Occipital lobe (tissue), 2 donors: Measurements from ENCODE around the gene TRERF1. TPM values are rescaled to one million over a fixed set of nuclear protein-coding genes. Genes with fewer than 3 reads are reported as not detected.
"Not testable (repeated sequence)": the region's sequence is repeated elsewhere in the genome, so short reads cannot be mapped to it uniquely, and the experiment has no call there.

Experiments used
- DNase-seq: peaks from one replicate; lab custom pipeline; 2025; lab: John Stamatoyannopoulos, UW
- total RNA-seq: library from RNA; depleted of rRNA; stranded (reverse); fragments of >200 nt; gene quantifications from one replicate; pipeline ENCODE4 v1.2.3, GENCODE V29; 2014

Gene TRERF1
- total RNA-seq, 1 donor from 2014 or later = 3.7 TPM

- DNase-seq = no peak
Observed at GRCh38 chr6:42450477-42451332, 1.0 kb downstream of the TRERF1 start.

GRCh38 chr6:42449917-42450476, 1.7 kb downstream of the TRERF1 start:
- peak; percentile 17 for DNase-seq

DNA sequence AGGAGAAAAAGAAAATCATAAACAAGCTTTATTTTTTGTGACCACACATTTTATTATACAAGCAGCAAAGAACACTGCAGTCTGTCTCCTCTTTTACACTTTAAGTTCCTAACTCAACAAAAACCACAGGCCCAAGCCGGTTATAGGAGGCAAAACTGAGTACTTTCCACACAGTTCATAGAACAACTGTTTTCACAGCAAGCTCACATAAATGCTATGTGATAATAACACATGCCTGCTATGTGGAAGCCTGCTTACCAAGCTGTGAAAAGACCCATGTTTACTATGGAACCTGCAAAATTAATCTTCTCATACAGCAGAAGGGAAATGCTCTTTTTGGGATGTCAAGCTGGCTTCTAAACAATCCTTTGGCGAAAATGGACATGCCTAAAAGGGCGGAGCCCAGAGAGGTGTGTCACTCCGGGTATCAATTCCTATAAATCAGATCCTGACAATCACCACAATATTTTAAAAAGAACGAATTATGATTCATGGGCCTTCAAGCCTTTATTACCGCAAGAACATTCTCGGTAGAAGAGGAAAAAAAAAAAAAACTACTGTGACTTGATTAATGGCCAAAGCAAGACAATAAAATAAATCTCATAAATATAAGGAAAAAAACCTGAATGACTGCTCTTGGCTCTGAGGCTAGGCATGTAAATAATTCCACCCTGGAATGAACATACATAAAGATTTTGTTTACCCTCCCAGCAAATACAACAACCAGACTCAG, 2.6 kb downstream of the TRERF1 start:
- no peak for DNase-seq

GRCh38 chr6:42448391-42448790, 3.3 kb downstream of the TRERF1 start:
- DNase-seq = no peak

GRCh38 chr6:42446996-42447395, 4.7 kb downstream of the TRERF1 start:
- no peak for DNase-seq

- DNase-seq = no peak
Observed at GRCh38 chr6:42446370-42446769, 5.4 kb downstream of the TRERF1 start.

DNA sequence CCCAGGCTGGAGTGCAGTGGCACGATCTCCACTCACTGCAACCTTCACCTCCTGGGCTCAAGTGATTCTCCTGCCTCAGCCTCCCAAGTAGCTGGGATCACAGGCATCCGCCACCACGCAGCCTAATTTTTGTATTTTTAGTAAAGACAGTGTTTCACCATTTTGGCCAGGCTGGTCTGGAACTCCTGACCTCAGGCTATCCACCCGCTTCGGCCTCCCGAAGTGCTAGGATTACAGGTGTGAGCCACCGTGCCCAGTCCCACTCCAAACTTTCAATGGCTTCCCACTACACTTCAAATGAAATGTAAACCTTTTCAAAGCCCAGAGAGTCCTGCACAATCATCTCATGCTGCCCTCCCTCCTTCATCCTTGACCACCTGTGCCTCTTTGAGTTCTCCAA, 5.8 kb downstream of the TRERF1 start:
- not testable (repeated sequence) for DNase-seq

DNA sequence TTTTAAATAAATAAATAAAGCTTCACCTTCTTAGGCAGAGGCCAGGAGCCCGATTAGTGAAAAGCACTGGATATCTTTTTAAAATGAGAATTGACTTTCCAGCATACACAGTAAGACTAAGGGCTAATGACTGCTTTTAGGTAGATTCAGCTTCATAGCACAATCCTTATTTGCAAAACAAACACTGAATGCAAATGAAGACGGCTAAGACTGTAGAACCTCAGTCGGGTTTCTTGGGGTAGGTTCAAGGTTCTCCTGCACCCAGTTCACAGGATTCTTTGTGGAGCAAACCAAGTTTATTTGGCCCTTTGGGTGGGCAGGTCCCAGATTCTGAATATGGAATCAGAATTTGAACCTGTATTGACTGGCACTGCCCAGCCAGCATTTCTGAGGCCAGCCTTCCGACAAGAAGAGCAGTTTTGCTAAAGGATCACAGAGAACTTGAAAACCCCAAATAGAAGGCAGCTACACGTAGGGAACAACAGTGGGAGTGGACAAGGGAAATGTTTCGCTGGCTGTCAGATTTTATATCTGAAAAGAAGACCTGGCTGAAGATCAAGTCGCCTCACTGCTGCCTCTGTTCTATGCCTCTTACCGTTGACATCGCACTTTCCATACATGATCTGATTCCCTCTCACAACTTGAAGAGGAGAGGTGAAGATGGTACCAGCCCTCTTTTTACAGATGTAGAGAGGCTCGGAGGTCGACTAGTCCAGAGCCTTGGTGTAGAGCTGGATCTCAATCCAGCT, 8.2 kb downstream of the TRERF1 start:
- DNase-seq = no peak

DNA sequence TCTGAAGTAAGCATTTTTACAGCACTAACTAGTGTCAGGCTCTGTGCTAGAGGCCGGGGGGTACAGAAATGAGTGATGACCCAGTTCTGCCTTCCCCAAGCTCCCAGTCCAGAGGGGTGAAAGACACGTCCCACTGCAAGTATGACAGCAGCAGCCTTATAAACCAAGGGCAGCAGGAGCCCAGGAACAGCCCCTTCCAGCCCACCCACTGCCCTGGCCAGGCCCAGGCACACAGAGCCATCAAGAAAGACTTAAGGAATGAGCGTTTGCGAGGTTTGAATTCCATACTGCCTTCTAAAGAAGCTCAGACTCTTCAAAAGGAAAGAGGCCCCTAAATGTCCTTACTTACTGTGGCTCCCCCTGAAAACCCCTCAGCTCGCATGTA, 10.0 kb downstream of the TRERF1 start:
- no peak for DNase-seq

- no peak for DNase-seq
Observed at GRCh38 chr6:42440778-42441696, 10.7 kb downstream of the TRERF1 start.

DNA sequence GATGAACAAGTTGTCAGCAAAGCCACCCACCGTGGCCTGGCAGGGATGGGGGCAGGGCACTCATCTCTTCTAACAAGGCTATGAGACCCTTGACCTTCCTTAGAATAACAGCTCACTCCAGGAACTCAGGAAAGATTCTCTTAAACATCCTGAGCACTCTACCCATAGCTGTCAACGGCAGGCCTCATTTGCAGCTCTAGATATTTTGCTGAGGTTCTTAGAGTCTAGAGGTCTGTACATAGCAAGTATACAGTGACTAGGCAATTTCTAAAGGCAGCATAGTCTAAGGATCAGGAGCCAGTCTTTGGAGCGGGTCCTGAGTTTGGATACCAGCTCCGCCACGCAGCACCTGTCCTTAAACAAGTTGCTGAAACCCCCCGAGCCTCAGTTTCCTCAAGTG, 11.7 kb downstream of the TRERF1 start:
- DNase-seq = no peak

DNA sequence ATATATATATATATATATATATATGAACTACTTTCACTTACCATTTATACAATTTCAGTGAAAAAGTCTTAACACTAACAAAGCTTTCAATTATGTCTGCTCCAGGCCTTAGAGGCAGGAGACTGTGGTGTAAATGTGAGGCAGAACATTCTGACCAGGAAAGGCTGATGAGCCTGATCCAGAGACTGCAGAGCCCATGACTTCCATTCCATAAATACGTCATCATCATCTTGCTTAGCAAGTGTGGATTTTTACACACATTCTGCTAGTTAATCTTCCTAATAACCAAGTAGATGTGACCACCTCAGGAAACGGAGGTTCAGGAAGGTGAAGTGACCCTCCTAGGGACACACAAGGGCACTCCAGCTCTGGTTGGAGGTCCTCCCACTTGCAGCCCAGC, 14.9 kb downstream of the TRERF1 start:
- no peak for DNase-seq

- DNase-seq = no peak
Observed at GRCh38 chr6:42434237-42434636, 17.5 kb downstream of the TRERF1 start.

DNA sequence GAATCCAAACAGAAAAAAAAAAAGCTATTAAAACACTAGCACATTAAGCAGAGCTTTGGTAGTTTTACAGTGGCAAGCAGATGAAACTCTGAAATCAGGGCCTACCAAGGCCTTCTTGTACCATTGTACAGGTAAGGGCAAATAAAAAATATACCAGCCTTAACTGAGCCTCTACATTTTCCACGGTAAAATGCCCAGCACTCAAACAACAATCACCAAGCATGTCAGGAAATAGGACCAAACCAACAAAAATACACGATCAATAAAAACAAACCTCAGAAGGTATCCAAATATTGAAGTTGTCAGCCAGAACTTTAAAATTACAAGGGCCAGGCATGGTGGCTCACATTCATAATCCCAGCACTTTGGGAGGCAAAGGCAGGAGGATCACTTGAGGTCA, 18.3 kb downstream of the TRERF1 start:
- no peak for DNase-seq

- no peak for DNase-seq
Observed at GRCh38 chr6:42431877-42432276, 19.8 kb downstream of the TRERF1 start.

DNA sequence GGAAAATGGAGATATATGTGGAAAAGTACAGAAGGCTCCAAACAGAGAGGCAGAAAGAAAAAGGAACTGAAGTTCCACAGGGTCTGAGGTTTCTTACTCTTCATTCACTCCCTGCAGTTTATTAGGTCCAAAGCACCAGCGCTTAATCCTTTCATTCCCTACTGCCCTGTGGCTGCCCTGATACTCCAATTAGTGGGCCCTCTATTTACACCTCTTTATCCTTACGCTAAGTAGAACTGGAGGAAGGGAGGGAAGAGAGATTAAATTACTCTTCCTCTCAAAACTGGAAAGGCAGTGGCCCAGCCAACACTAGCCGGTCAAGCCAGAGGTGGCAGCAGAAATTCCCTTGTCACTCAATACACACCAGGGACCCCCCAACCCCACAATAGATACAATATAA, 20.4 kb downstream of the TRERF1 start:
- DNase-seq = no peak

GRCh38 chr6:42429836-42430235, 21.9 kb downstream of the TRERF1 start:
- no peak for DNase-seq

DNA sequence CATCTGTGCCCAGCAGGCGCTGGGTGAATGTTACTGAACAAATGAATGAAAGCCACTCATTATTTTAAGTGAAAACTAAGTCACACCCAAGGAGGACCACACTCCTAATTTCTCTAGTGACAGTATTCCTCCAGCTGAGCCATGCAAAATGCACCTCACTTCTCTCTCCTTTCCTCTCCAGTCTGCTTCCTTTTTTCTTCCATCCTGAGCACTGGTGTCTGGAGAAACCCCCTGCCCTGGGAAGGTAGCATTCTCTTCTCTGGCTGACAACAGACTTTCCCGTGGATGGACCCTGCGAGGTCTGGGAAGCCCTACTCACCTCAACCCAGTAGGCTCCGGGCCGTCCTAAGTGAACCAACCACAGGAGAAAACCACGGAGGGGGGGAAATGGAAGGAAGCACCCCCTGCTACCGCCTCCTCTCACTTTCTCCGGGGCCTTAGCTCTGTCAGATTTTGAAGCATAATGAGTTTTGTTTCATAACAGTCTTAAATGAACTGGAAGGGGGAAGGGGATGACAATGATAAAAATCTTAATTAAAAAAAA, 22.6 kb downstream of the TRERF1 start:
- no peak for DNase-seq

- DNase-seq = no peak
Observed at GRCh38 chr6:42428326-42429041, 23.2 kb downstream of the TRERF1 start.

DNA sequence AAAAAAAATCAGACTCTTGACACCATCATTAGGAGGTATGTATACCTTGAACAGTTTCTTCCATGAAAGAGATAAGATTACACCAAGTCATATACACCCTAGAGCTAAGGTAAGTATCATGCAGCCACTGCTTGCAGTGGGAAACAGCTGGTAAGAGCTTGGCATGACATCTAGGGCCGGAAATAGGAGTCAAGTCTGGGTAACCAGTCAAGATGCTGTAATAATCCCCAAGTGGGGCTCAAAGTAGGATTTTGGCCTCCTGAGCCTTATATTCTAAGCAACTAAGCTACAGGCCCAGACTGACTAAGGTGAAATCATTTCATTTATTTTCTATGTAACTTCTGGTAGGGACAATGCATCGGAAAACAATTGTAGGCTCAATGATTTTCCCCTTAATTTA, 23.9 kb downstream of the TRERF1 start:
- no peak for DNase-seq
